ENCODE results near the gene SP8. TPM values are rescaled to one million over a fixed set of nuclear protein-coding genes. Genes with fewer than 3 reads are reported as not detected.

The SP8 gene
- total RNA-seq, 6 experiments from 2014 or later = not detected

GRCh38 chr7:20783700-20784387 is 2.8 kb downstream of the SP8 start:
- H3K4me1 Mint-ChIP-seq (ENCODE audit: low read depth) = peaks cover 5% of the 10 kb centered on the region
- no peak for DNase-seq
- H3K36me3 Mint-ChIP-seq (ENCODE audit: low read depth) = no peaks in the 10 kb centered on the region

GRCh38 chr7:20783125-20783699 is 3.5 kb downstream of the SP8 start:
- peaks cover 5% of the 10 kb centered on the region for H3K9me3 Mint-ChIP-seq
- peaks cover 24% of the 10 kb centered on the region for H3K27me3 Mint-ChIP-seq (ENCODE audit: insufficient read depth)
- H3K4me1 Mint-ChIP-seq (ENCODE audit: low read depth) = peaks cover 5% of the 10 kb centered on the region
- DNase-seq = no peak
- TF ChIP-seq CTCF (IDR thresholded peaks at IDR 0.05) = no peak
- peak overlapping the region; percentile 80; the same call in 1 of the 2 replicates for H3K4me3 Mint-ChIP-seq
- no peak overlapping the region for H3K27ac Mint-ChIP-seq
- no peaks in the 10 kb centered on the region for H3K36me3 Mint-ChIP-seq (ENCODE audit: low read depth)

More at GRCh38 chr7:20783700-20784387, 2.8 kb downstream of the SP8 start:
- H3K27ac Mint-ChIP-seq = no peak overlapping the region
- peak overlapping the region; percentile 80 for H3K4me3 Mint-ChIP-seq
- peaks cover 5% of the 10 kb centered on the region for H3K9me3 Mint-ChIP-seq
- no peak for TF ChIP-seq CTCF (IDR thresholded peaks at IDR 0.05)
- peaks cover 24% of the 10 kb centered on the region for H3K27me3 Mint-ChIP-seq (ENCODE audit: insufficient read depth)

- Mint-ChIP-seq H3K36me3 (ENCODE audit: low read depth) (no peaks in the 10 kb centered on the region), H3K4me1 (ENCODE audit: low read depth) (peaks cover 12% of the 10 kb centered on the region), H3K9me3 (no peaks in the 10 kb centered on the region; the same call in 1 of the 2 replicates), H3K27ac (no peak overlapping the region), H3K27me3 (ENCODE audit: insufficient read depth) (peaks cover 32% of the 10 kb centered on the region), H3K4me3 (no peak overlapping the region)
- no peak for DNase-seq
- no peak for TF ChIP-seq CTCF (IDR thresholded peaks at IDR 0.05)
Observed at GRCh38 chr7:20779041-20779440, 7.6 kb downstream of the SP8 start.

GRCh38 chr7:20778063-20778721 is 8.5 kb downstream of the SP8 start:
- Mint-ChIP-seq H3K9me3 (no peaks in the 10 kb centered on the region), H3K4me1 (ENCODE audit: low read depth) (peaks cover 8% of the 10 kb centered on the region), H3K4me3 (no peak overlapping the region), H3K27ac (no peak overlapping the region), H3K27me3 (ENCODE audit: insufficient read depth) (peaks cover 27% of the 10 kb centered on the region), H3K36me3 (ENCODE audit: low read depth) (no peaks in the 10 kb centered on the region)
- TF ChIP-seq CTCF (IDR thresholded peaks at IDR 0.05) = no peak
- DNase-seq = no peak

- no peak for DNase-seq
- Mint-ChIP-seq H3K36me3 (ENCODE audit: low read depth) (no peaks in the 10 kb centered on the region), H3K4me1 (ENCODE audit: low read depth) (peaks cover 8% of the 10 kb centered on the region; the same call in 1 of the 2 replicates), H3K27me3 (ENCODE audit: insufficient read depth) (peaks cover 26% of the 10 kb centered on the region), H3K27ac (no peak overlapping the region), H3K9me3 (no peaks in the 10 kb centered on the region), H3K4me3 (peak overlapping the region; percentile 3; the same call in 1 of the 2 replicates)
- no peak for TF ChIP-seq CTCF (IDR thresholded peaks at IDR 0.05)
Observed at GRCh38 chr7:20777377-20778062, 9.2 kb downstream of the SP8 start.

Data from HFFc6 (cell line).